ENCODE results near the gene CCDC136.

Gene CCDC136

GRCh38 chr7:128752251-128752650, 39.5 kb upstream of the CCDC136 start:
- no peak for DNase-seq (ENCODE audit: low read depth)
- TF ChIP-seq, protein P1, sequence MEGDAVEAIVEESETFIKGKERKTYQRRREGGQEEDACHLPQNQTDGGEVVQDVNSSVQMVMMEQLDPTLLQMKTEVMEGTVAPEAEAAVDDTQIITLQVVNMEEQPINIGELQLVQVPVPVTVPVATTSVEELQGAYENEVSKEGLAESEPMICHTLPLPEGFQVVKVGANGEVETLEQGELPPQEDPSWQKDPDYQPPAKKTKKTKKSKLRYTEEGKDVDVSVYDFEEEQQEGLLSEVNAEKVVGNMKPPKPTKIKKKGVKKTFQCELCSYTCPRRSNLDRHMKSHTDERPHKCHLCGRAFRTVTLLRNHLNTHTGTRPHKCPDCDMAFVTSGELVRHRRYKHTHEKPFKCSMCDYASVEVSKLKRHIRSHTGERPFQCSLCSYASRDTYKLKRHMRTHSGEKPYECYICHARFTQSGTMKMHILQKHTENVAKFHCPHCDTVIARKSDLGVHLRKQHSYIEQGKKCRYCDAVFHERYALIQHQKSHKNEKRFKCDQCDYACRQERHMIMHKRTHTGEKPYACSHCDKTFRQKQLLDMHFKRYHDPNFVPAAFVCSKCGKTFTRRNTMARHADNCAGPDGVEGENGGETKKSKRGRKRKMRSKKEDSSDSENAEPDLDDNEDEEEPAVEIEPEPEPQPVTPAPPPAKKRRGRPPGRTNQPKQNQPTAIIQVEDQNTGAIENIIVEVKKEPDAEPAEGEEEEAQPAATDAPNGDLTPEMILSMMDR (conservative IDR thresholded peaks at IDR 0.05; ENCODE audit: control insufficient read depth, insufficient read depth, low read depth, low read length): no peak

GRCh38 chr7:128755075-128755818, 36.5 kb upstream of the CCDC136 start:
- no peak for DNase-seq (ENCODE audit: low read depth)
- TF ChIP-seq, protein P1 (conservative IDR thresholded peaks at IDR 0.05; ENCODE audit: control insufficient read depth, insufficient read depth, low read depth, low read length): no peak
- no peak overlapping the region for H3K4me3 ChIP-seq (ENCODE audit: control insufficient read depth, low read depth, low read length)

More at GRCh38 chr7:128752251-128752650, 39.5 kb upstream of the CCDC136 start:
- no peak overlapping the region for H3K4me3 ChIP-seq (ENCODE audit: control insufficient read depth, low read depth, low read length)

DNA sequence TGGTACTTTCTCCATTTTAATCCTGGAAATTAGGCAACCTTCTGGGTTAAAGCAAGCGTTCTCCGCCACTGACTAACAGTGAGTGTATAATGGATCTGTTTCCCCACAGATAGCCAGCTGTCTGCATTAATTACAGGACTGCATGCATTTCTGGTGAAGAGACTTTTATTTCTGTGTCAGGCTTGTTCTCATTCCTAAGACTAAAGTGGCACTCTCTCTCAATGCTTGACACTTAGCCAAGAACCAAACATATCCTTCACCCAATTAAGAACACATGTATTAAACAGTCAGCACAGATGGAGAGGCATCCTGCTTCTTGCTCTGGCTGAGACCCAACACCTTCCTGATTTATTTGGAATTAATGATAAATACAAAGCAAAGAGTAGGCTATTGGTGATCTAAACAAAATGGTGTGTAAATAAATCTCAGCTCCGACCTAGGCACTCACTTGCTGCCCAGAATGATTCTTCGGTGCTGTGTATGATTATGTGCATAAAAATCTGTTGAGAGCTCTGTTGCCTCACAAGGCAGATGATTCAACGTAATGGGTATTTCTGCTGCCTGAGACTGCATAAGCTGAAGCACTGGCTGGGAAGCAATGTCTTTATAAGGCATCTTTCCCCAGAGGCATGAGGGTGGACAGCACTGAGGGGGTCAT, 35.8 kb upstream of the CCDC136 start:
- DNase-seq (ENCODE audit: low read depth): peak; percentile 98
- TF ChIP-seq, protein P1 (conservative IDR thresholded peaks at IDR 0.05; ENCODE audit: control insufficient read depth, insufficient read depth, low read depth, low read length): no peak

GRCh38 chr7:128757203-128757602, 34.6 kb upstream of the CCDC136 start:
- no peak overlapping the region for H3K4me3 ChIP-seq (ENCODE audit: control insufficient read depth, low read depth, low read length)
- no peak for DNase-seq (ENCODE audit: low read depth)
- TF ChIP-seq, protein P1 (conservative IDR thresholded peaks at IDR 0.05; ENCODE audit: control insufficient read depth, insufficient read depth, low read depth, low read length): no peak

More for the DNA sequence above, 35.8 kb upstream of the CCDC136 start:
- H3K4me3 ChIP-seq (ENCODE audit: control insufficient read depth, low read depth, low read length): no peak overlapping the region

DNA sequence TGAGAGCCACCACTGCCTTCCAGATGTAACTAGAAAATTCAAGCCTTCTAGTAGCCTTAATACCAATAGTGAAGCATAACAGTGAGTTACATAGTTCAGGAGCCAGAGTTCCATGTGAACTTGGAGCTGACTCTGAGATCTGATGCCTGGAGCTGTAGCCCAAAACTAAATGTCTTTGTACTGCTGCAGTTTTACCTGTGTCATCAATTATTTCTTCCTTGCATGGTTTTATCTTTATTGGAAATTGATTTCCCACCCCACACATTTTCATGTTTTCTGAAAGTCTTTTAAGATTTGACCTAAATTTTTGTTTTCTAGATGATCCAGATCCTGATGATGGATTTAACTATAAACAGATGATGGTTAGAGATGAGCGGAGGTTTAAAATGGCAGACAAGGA, 33.2 kb upstream of the CCDC136 start:
- no peak overlapping the region for H3K4me3 ChIP-seq (ENCODE audit: control insufficient read depth, low read depth, low read length)
- TF ChIP-seq, protein P1 (conservative IDR thresholded peaks at IDR 0.05; ENCODE audit: control insufficient read depth, insufficient read depth, low read depth, low read length): no peak
- no peak for DNase-seq (ENCODE audit: low read depth)

GRCh38 chr7:128759242-128759641, 32.5 kb upstream of the CCDC136 start:
- no peak overlapping the region for H3K4me3 ChIP-seq (ENCODE audit: control insufficient read depth, low read depth, low read length)
- no peak for DNase-seq (ENCODE audit: low read depth)
- TF ChIP-seq, protein P1 (conservative IDR thresholded peaks at IDR 0.05; ENCODE audit: control insufficient read depth, insufficient read depth, low read depth, low read length): no peak

Measured in fibroblast of mammary gland (primary cell).